Measurements from ENCODE around the gene ARHGEF10L. TPM values are rescaled to one million over a fixed set of nuclear protein-coding genes. Genes with fewer than 3 reads are reported as not detected.
"Not testable (repeated sequence)": the region's sequence is repeated elsewhere in the genome, so short reads cannot be mapped to it uniquely, and the experiment has no call there.

The ARHGEF10L gene
- total RNA-seq, 1 donor from 2014 or later, result not detected

GRCh38 chr1:17735348-17735747, 195.8 kb downstream of the ARHGEF10L start:
- no peak for DNase-seq (ENCODE audit: low spot score)
- H3K36me3 Mint-ChIP-seq (ENCODE audit: low read depth), result no peaks in the 10 kb centered on the region
- no peaks in the 10 kb centered on the region for H3K9me3 Mint-ChIP-seq
- no peaks in the 10 kb centered on the region for H3K4me1 Mint-ChIP-seq (ENCODE audit: low read depth)
- H3K27ac Mint-ChIP-seq, result no peak overlapping the region
- intact Hi-C loops (cut with micrococcal nuclease), result no loop called here
- H3K27me3 Mint-ChIP-seq (ENCODE audit: insufficient read depth), result no peaks in the 10 kb centered on the region
- H3K4me3 Mint-ChIP-seq, result no peak overlapping the region

- intact Hi-C loops (cut with micrococcal nuclease), result no loop called here
- Mint-ChIP-seq H3K27me3 (ENCODE audit: insufficient read depth) (no peaks in the 10 kb centered on the region), H3K9me3 (no peaks in the 10 kb centered on the region)
These were observed 196.3 kb downstream of the ARHGEF10L start for GRCh38 chr1:17735793-17736192.

GRCh38 chr1:17736625-17737024, 197.1 kb downstream of the ARHGEF10L start:
- DNase-seq (ENCODE audit: low spot score), result no peak
- no peak overlapping the region for H3K4me3 Mint-ChIP-seq
- H3K27ac Mint-ChIP-seq, result no peak overlapping the region
- no peaks in the 10 kb centered on the region for H3K27me3 Mint-ChIP-seq (ENCODE audit: insufficient read depth)
- no peaks in the 10 kb centered on the region for H3K4me1 Mint-ChIP-seq (ENCODE audit: low read depth)
- no peaks in the 10 kb centered on the region for H3K36me3 Mint-ChIP-seq (ENCODE audit: low read depth)
- intact Hi-C loops (cut with micrococcal nuclease), result no loop called here
- no peaks in the 10 kb centered on the region for H3K9me3 Mint-ChIP-seq

More at GRCh38 chr1:17735793-17736192, 196.3 kb downstream of the ARHGEF10L start:
- Mint-ChIP-seq H3K4me1 (ENCODE audit: low read depth) (no peaks in the 10 kb centered on the region), H3K27ac (no peak overlapping the region), H3K36me3 (ENCODE audit: low read depth) (no peaks in the 10 kb centered on the region), H3K4me3 (no peak overlapping the region)
- no peak for DNase-seq (ENCODE audit: low spot score)

GRCh38 chr1:17739050-17739449, 199.6 kb downstream of the ARHGEF10L start:
- H3K36me3 Mint-ChIP-seq (ENCODE audit: low read depth), result no peaks in the 10 kb centered on the region
- no peaks in the 10 kb centered on the region for H3K9me3 Mint-ChIP-seq
- peaks cover 5% of the 10 kb centered on the region for H3K27me3 Mint-ChIP-seq (ENCODE audit: insufficient read depth)
- H3K4me1 Mint-ChIP-seq (ENCODE audit: low read depth), result no peaks in the 10 kb centered on the region
- intact Hi-C loops (cut with micrococcal nuclease), result no loop called here
- H3K4me3 Mint-ChIP-seq, result no peak overlapping the region
- no peak for DNase-seq (ENCODE audit: low spot score)
- H3K27ac Mint-ChIP-seq, result no peak overlapping the region

GRCh38 chr1:17741052-17741451, 201.6 kb downstream of the ARHGEF10L start:
- no peaks in the 10 kb centered on the region for H3K9me3 Mint-ChIP-seq
- no peak for DNase-seq (ENCODE audit: low spot score)
- H3K4me3 Mint-ChIP-seq, result no peak overlapping the region
- H3K4me1 Mint-ChIP-seq (ENCODE audit: low read depth), result no peaks in the 10 kb centered on the region
- H3K27ac Mint-ChIP-seq, result no peak overlapping the region
- no peaks in the 10 kb centered on the region for H3K36me3 Mint-ChIP-seq (ENCODE audit: low read depth)
- intact Hi-C loops (cut with micrococcal nuclease), result no loop called here
- H3K27me3 Mint-ChIP-seq (ENCODE audit: insufficient read depth), result peaks cover 5% of the 10 kb centered on the region

- DNase-seq (ENCODE audit: low spot score), result no peak
- no peaks in the 10 kb centered on the region for H3K4me1 Mint-ChIP-seq (ENCODE audit: low read depth)
These were observed 203.1 kb downstream of the ARHGEF10L start for GRCh38 chr1:17742583-17742982.

GRCh38 chr1:17743008-17743647, 203.6 kb downstream of the ARHGEF10L start:
- Mint-ChIP-seq H3K27ac (no peak overlapping the region), H3K9me3 (no peaks in the 10 kb centered on the region), H3K27me3 (ENCODE audit: insufficient read depth) (peaks cover 5% of the 10 kb centered on the region)

More at GRCh38 chr1:17742583-17742982, 203.1 kb downstream of the ARHGEF10L start:
- intact Hi-C loops (cut with micrococcal nuclease), result no loop called here
- Mint-ChIP-seq H3K9me3 (no peaks in the 10 kb centered on the region), H3K27me3 (ENCODE audit: insufficient read depth) (peaks cover 5% of the 10 kb centered on the region), H3K27ac (no peak overlapping the region), H3K36me3 (ENCODE audit: low read depth) (no peaks in the 10 kb centered on the region), H3K4me3 (no peak overlapping the region)

GRCh38 chr1:17743925-17744324, 204.4 kb downstream of the ARHGEF10L start:
- no peaks in the 10 kb centered on the region for H3K4me1 Mint-ChIP-seq (ENCODE audit: low read depth)
- H3K27ac Mint-ChIP-seq, result no peak overlapping the region
- H3K9me3 Mint-ChIP-seq, result no peaks in the 10 kb centered on the region
- H3K4me3 Mint-ChIP-seq, result no peak overlapping the region
- H3K27me3 Mint-ChIP-seq (ENCODE audit: insufficient read depth), result peaks cover 5% of the 10 kb centered on the region
- no peaks in the 10 kb centered on the region for H3K36me3 Mint-ChIP-seq (ENCODE audit: low read depth)
- DNase-seq (ENCODE audit: low spot score), result no peak
- intact Hi-C loops (cut with micrococcal nuclease), result no loop called here

More at GRCh38 chr1:17743008-17743647, 203.6 kb downstream of the ARHGEF10L start:
- DNase-seq (ENCODE audit: low spot score), result no peak
- Mint-ChIP-seq H3K36me3 (ENCODE audit: low read depth) (no peaks in the 10 kb centered on the region), H3K4me1 (ENCODE audit: low read depth) (no peaks in the 10 kb centered on the region), H3K4me3 (no peak overlapping the region)
- intact Hi-C loops (cut with micrococcal nuclease), result no loop called here

GRCh38 chr1:17744666-17745478, 205.4 kb downstream of the ARHGEF10L start:
- Mint-ChIP-seq H3K4me3 (no peak overlapping the region), H3K27me3 (ENCODE audit: insufficient read depth) (peaks cover 5% of the 10 kb centered on the region), H3K36me3 (ENCODE audit: low read depth) (no peaks in the 10 kb centered on the region), H3K4me1 (ENCODE audit: low read depth) (no peaks in the 10 kb centered on the region), H3K9me3 (no peaks in the 10 kb centered on the region), H3K27ac (no peak overlapping the region)
- DNase-seq (ENCODE audit: low spot score), result no peak
- intact Hi-C loops (cut with micrococcal nuclease), result no loop called here

GRCh38 chr1:17745479-17745955, 206.0 kb downstream of the ARHGEF10L start:
- H3K9me3 Mint-ChIP-seq, result no peaks in the 10 kb centered on the region
- no peak overlapping the region for H3K4me3 Mint-ChIP-seq
- H3K4me1 Mint-ChIP-seq (ENCODE audit: low read depth), result no peaks in the 10 kb centered on the region
- H3K36me3 Mint-ChIP-seq (ENCODE audit: low read depth), result no peaks in the 10 kb centered on the region
- no peak for DNase-seq (ENCODE audit: low spot score)
- intact Hi-C loops (cut with micrococcal nuclease), result no loop called here
- H3K27me3 Mint-ChIP-seq (ENCODE audit: insufficient read depth), result peaks cover 5% of the 10 kb centered on the region
- no peak overlapping the region for H3K27ac Mint-ChIP-seq

- intact Hi-C loops (cut with micrococcal nuclease); DNase-seq (ENCODE audit: low spot score); H3K36me3 Mint-ChIP-seq (ENCODE audit: low read depth); H3K4me3 Mint-ChIP-seq; H3K9me3 Mint-ChIP-seq; H3K27me3 Mint-ChIP-seq (ENCODE audit: insufficient read depth); H3K27ac Mint-ChIP-seq; H3K4me1 Mint-ChIP-seq (ENCODE audit: low read depth): not testable (repeated sequence)
These were observed 206.8 kb downstream of the ARHGEF10L start for GRCh38 chr1:17746281-17746680.

GRCh38 chr1:17746920-17747319, 207.4 kb downstream of the ARHGEF10L start:
- no peak for DNase-seq (ENCODE audit: low spot score)
- Mint-ChIP-seq H3K27me3 (ENCODE audit: insufficient read depth) (peaks cover 5% of the 10 kb centered on the region), H3K36me3 (ENCODE audit: low read depth) (no peaks in the 10 kb centered on the region), H3K27ac (no peak overlapping the region), H3K4me1 (ENCODE audit: low read depth) (no peaks in the 10 kb centered on the region), H3K9me3 (no peaks in the 10 kb centered on the region), H3K4me3 (no peak overlapping the region)
- intact Hi-C loops (cut with micrococcal nuclease), result no loop called here

All from activated T-helper 1 cell treated with anti-CD3 and anti-CD28 coated beads, Interleukin-12 subunit alpha, Interleukin-12 subunit beta, Interleukin-2, Interleukin-4 antibody, amounts not matched to agents 30 ng/mL and 10 ng/mL and 1 ng/mL, durations not matched to agents 14 hours and 24 hours and 36 hours (primary cell).